GM18873 (cell line): Measurements from ENCODE around the gene ZNF692.
"Not testable (repeated sequence)": the region's sequence is repeated elsewhere in the genome, so short reads cannot be mapped to it uniquely, and the experiment has no call there.

ENCODE experiments used
- ATAC-seq: cut with Tn5 transposase; IDR thresholded peaks from one replicate; pipeline ENCODE4 v1.9.1; 2021; ENCODE audit warnings: mild to moderate bottlenecking, moderate library complexity, moderate number of reproducible peaks; ENCODE audit not compliant: unreplicated experiment, low FRiP score

The ZNF692 gene

GRCh38 chr1:248831842-248832241, 27.0 kb downstream of the ZNF692 start:
- no peak for ATAC-seq

GRCh38 chr1:248830718-248831017, 28.2 kb downstream of the ZNF692 start:
- not testable (repeated sequence) for ATAC-seq

- ATAC-seq: no peak
Observed at GRCh38 chr1:248828845-248829244, 30.0 kb downstream of the ZNF692 start.

- peak; percentile 90 for ATAC-seq
Observed at GRCh38 chr1:248825909-248826760, 32.8 kb downstream of the ZNF692 start, which contains the start of gene SH3BP5L. TSS of gene SH3BP5L (minus strand) at chr1:248825915. CDS start at chr1:248824935, 980 bp downstream.

- ATAC-seq: no peak
Observed at GRCh38 chr1:248825573-248825908, 33.3 kb downstream of the ZNF692 start.

- ATAC-seq: no peak
Observed at GRCh38 chr1:248825136-248825535, 33.7 kb downstream of the ZNF692 start.

- ATAC-seq: no peak
Observed at GRCh38 chr1:248824701-248825100, 34.2 kb downstream of the ZNF692 start.

- no peak for ATAC-seq
Observed at GRCh38 chr1:248824301-248824700, 34.6 kb downstream of the ZNF692 start.

GRCh38 chr1:248823517-248824001, 35.3 kb downstream of the ZNF692 start:
- ATAC-seq: no peak

- no peak for ATAC-seq
Observed at GRCh38 chr1:248822148-248823032, 36.5 kb downstream of the ZNF692 start.

- ATAC-seq: no peak
Observed at GRCh38 chr1:248821641-248822040, 37.2 kb downstream of the ZNF692 start.

GRCh38 chr1:248821101-248821500, 37.8 kb downstream of the ZNF692 start:
- ATAC-seq: no peak

- no peak for ATAC-seq
Observed at GRCh38 chr1:248820041-248820585, 38.8 kb downstream of the ZNF692 start.

GRCh38 chr1:248818505-248819374, 40.1 kb downstream of the ZNF692 start:
- ATAC-seq: no peak

- no peak for ATAC-seq
Observed at GRCh38 chr1:248817065-248817464, 41.8 kb downstream of the ZNF692 start.

- no peak for ATAC-seq
Observed at GRCh38 chr1:248816042-248816851, 42.6 kb downstream of the ZNF692 start.

- ATAC-seq: no peak
Observed at GRCh38 chr1:248815407-248816034, 43.4 kb downstream of the ZNF692 start.

GRCh38 chr1:248814351-248814750, 44.5 kb downstream of the ZNF692 start:
- ATAC-seq: no peak

- ATAC-seq: no peak
Observed at GRCh38 chr1:248813546-248813945, 45.3 kb downstream of the ZNF692 start.
